C4-2B (cell line): Measurements from ENCODE around the gene TCERG1L.

ENCODE experiments used
- ZFX ChIP-seq: fragments of 450-650 bp; IDR thresholded peaks from 2 replicates; pipeline ENCODE4 v1.6.1; 2017
- TF ChIP-seq, protein P1 (sequence below): fragments of 450-650 bp; conservative IDR thresholded peaks from 2 replicates; pipeline ENCODE4 v1.5.1; 2017; ENCODE audit warnings: mild to moderate bottlenecking

DNA sequence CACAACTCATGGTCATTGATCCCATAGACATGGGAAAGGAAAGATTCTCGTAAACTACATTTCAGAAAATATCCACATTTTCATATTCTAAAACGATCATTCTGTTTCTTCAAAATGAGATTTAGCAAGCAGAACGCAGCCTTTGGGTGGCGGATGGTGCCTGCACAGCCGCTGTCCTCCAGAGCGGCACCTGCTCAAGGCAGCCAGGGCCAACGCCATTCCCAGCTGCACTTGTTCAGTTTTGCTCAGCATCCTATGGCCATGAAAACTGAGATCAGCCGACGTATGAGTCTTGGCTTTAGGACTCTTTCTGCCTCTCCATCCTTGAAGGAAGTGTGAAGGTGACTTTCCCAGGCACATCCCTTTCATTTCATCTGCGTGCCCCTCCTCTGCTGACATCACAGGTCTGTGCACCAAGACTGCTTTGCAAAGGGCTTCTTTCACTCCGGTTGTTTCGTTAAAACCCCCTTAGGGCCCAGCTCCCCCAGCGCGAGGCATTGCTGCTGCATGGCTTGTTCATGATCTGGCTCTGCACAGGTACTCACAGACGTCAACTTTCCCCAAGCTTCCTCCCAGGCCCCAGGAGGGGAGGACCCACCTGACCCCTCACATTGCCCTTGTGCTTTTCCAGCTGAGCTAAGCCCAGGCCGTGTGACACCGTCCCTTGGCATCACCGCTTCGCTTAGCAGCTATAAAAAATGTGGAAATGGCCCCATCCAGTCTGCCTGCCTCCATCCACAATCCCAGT, 37.2 kb downstream of the TCERG1L start:
- TF ChIP-seq, protein P1, sequence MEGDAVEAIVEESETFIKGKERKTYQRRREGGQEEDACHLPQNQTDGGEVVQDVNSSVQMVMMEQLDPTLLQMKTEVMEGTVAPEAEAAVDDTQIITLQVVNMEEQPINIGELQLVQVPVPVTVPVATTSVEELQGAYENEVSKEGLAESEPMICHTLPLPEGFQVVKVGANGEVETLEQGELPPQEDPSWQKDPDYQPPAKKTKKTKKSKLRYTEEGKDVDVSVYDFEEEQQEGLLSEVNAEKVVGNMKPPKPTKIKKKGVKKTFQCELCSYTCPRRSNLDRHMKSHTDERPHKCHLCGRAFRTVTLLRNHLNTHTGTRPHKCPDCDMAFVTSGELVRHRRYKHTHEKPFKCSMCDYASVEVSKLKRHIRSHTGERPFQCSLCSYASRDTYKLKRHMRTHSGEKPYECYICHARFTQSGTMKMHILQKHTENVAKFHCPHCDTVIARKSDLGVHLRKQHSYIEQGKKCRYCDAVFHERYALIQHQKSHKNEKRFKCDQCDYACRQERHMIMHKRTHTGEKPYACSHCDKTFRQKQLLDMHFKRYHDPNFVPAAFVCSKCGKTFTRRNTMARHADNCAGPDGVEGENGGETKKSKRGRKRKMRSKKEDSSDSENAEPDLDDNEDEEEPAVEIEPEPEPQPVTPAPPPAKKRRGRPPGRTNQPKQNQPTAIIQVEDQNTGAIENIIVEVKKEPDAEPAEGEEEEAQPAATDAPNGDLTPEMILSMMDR = no peak
- TF ChIP-seq ZFX = no peak
